ENCODE results near the gene MGAT5.

- TF ChIP-seq, protein P1, sequence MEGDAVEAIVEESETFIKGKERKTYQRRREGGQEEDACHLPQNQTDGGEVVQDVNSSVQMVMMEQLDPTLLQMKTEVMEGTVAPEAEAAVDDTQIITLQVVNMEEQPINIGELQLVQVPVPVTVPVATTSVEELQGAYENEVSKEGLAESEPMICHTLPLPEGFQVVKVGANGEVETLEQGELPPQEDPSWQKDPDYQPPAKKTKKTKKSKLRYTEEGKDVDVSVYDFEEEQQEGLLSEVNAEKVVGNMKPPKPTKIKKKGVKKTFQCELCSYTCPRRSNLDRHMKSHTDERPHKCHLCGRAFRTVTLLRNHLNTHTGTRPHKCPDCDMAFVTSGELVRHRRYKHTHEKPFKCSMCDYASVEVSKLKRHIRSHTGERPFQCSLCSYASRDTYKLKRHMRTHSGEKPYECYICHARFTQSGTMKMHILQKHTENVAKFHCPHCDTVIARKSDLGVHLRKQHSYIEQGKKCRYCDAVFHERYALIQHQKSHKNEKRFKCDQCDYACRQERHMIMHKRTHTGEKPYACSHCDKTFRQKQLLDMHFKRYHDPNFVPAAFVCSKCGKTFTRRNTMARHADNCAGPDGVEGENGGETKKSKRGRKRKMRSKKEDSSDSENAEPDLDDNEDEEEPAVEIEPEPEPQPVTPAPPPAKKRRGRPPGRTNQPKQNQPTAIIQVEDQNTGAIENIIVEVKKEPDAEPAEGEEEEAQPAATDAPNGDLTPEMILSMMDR (IDR thresholded peaks at IDR 0.05): no peak
- no peak for TF ChIP-seq POLR2A (IDR thresholded peaks at IDR 0.05)
Observed at GRCh38 chr2:134312482-134312881, 58.6 kb downstream of the MGAT5 start.

All from uterus (tissue), 2 donors.